DOHH2 (cell line): ENCODE results near the gene ZFR.
"Not testable (repeated sequence)": the region's sequence is repeated elsewhere in the genome, so short reads cannot be mapped to it uniquely, and the experiment has no call there.

Experiments
- H3F3A ChIP-seq: fragments of 200-600 bp; sonication (generic), shearing (Covaris generic); 2 replicates; pipeline ENCODE4 v1.6.0; 2016; ENCODE audit warnings: antibody characterized with exemption, mild to moderate bottlenecking; ENCODE audit not compliant: control insufficient read depth, insufficient read depth
- H3K27ac ChIP-seq: fragments of 200-600 bp; sonication (generic); 2 replicates; pipeline ENCODE4 v1.5.1; 2014; ENCODE audit warnings: low read depth, mild to moderate bottlenecking, low read length, moderate library complexity
- H3K27me3 ChIP-seq: fragments of 200-600 bp; sonication (generic); 2 replicates; pipeline ENCODE4 v1.6.1; 2014; ENCODE audit warnings: mild to moderate bottlenecking, low read length, mixed read lengths; ENCODE audit not compliant: control insufficient read depth
- H3K36me3 ChIP-seq: fragments of 200-600 bp; sonication (generic); 2 replicates; pipeline ENCODE4 v1.6.1; 2014; ENCODE audit warnings: mild to moderate bottlenecking, low read length, moderate library complexity, mixed read lengths; ENCODE audit not compliant: control insufficient read depth
- H3K4me1 ChIP-seq: fragments of 200-600 bp; sonication (generic); 2 replicates; pipeline ENCODE4 v1.6.1; 2014; ENCODE audit warnings: mild to moderate bottlenecking, low read length, mixed read lengths; ENCODE audit not compliant: control insufficient read depth
- H3K4me2 ChIP-seq: fragments of 200-600 bp; sonication (generic); 2 replicates; pipeline ENCODE4 v1.6.0; 2014; ENCODE audit warnings: mild to moderate bottlenecking, low read length, moderate library complexity
- H3K4me3 ChIP-seq: fragments of 200-600 bp; sonication (generic); 2 replicates; pipeline ENCODE4 v1.5.1; 2014; ENCODE audit warnings: mild to moderate bottlenecking, low read length, mixed read lengths
- H3K79me2 ChIP-seq: fragments of 200-600 bp; sonication (generic); 2 replicates; pipeline ENCODE4 v1.6.1; 2014; ENCODE audit warnings: mild to moderate bottlenecking, low read length, mixed read lengths; ENCODE audit not compliant: control insufficient read depth
- H3K9me2 ChIP-seq: fragments of 200-600 bp; sonication (generic); replicated peaks from 2 replicates; pipeline ENCODE4 v1.6.1; 2014; ENCODE audit warnings: mild to moderate bottlenecking, low read length, mixed read lengths; ENCODE audit not compliant: control insufficient read depth
- H3K9me3 ChIP-seq: fragments of 200-600 bp; sonication (generic); 2 replicates; pipeline ENCODE4 v1.6.1; 2014; ENCODE audit warnings: antibody characterized with exemption, low read length, mixed read lengths; ENCODE audit not compliant: control insufficient read depth, insufficient read depth
- H4K20me1 ChIP-seq: fragments of 200-600 bp; sonication (generic); 2 replicates; pipeline ENCODE4 v1.6.0; 2014; ENCODE audit warnings: low read depth, mild to moderate bottlenecking, antibody characterized with exemption, low read length, moderate library complexity; ENCODE audit not compliant: control insufficient read depth, insufficient read depth
- EZH2phosphoT487 ChIP-seq: fragments of 200-600 bp; sonication (generic); IDR thresholded peaks from 2 replicates; pipeline ENCODE4 v1.6.1; 2017; ENCODE audit warnings: borderline replicate concordance, mild to moderate bottlenecking, antibody characterized with exemption, low read length, moderate library complexity, mixed read lengths
- TF ChIP-seq, protein P1 (sequence below): fragments of 200-600 bp; sonication (generic); IDR thresholded peaks from one replicate; pipeline ENCODE4 v1.5.1; 2014; ENCODE audit warnings: antibody characterized with exemption, mild to moderate bottlenecking, low read depth, low read length; ENCODE audit not compliant: poor library complexity, severe bottlenecking

Gene ZFR

DNA sequence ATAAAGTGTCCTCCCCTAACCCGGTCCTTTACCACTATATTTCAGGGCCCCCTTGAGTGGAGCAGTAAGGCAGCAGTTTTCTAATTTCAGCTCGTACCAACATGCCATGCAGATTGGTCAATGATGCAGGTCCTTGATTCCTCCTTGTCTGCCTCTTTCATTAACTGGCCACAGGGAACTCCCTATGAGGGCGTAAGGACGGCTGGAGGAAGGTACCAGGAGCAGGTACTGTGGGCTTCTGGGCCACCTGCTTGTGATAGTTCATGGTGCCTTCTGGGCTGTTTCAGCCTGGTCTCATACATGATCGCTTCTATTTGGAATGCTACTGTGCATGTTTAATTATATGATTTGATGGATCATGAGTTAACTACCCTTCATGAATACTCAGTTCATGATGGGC, 9.4 kb upstream of the ZFR start:
- Histone ChIP-seq H3F3A (no peaks in the 10 kb centered on the region), H3K27me3 (peaks cover 21% of the 10 kb centered on the region), H3K27ac (no peak overlapping the region), H3K4me2 (no peak overlapping the region), H3K36me3 (no peaks in the 10 kb centered on the region), H3K4me3 (no peak overlapping the region), H3K9me2 (no peaks in the 10 kb centered on the region), H3K79me2 (no peaks in the 10 kb centered on the region), H4K20me1 (no peaks in the 10 kb centered on the region), H3K9me3 (no peaks in the 10 kb centered on the region), H3K4me1 (no peaks in the 10 kb centered on the region)
- TF ChIP-seq, protein P1, sequence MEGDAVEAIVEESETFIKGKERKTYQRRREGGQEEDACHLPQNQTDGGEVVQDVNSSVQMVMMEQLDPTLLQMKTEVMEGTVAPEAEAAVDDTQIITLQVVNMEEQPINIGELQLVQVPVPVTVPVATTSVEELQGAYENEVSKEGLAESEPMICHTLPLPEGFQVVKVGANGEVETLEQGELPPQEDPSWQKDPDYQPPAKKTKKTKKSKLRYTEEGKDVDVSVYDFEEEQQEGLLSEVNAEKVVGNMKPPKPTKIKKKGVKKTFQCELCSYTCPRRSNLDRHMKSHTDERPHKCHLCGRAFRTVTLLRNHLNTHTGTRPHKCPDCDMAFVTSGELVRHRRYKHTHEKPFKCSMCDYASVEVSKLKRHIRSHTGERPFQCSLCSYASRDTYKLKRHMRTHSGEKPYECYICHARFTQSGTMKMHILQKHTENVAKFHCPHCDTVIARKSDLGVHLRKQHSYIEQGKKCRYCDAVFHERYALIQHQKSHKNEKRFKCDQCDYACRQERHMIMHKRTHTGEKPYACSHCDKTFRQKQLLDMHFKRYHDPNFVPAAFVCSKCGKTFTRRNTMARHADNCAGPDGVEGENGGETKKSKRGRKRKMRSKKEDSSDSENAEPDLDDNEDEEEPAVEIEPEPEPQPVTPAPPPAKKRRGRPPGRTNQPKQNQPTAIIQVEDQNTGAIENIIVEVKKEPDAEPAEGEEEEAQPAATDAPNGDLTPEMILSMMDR: no peak
- TF ChIP-seq EZH2phosphoT487: no peak

DNA sequence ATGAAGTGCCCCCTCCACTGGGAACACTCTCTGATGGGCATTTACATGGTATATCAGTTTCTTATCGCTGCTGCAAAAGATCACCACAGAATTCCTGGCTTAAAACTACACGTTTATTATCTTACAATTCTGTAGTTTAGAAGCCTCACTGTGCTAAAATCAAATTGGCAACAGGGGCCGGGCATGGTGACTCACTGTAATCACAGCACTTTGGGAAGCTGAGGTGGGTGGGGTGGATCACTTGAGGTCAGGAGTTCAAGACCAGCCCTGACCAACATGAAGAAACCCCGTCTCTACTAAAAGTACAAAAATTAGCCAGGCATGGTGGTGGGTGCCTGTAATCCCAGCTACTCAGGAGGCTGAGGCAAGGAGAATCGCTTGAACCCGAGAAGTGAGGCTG, 7.8 kb upstream of the ZFR start:
- peaks cover 20% of the 10 kb centered on the region for H3K27me3 ChIP-seq
- not testable (repeated sequence) for H4K20me1 ChIP-seq

DNA sequence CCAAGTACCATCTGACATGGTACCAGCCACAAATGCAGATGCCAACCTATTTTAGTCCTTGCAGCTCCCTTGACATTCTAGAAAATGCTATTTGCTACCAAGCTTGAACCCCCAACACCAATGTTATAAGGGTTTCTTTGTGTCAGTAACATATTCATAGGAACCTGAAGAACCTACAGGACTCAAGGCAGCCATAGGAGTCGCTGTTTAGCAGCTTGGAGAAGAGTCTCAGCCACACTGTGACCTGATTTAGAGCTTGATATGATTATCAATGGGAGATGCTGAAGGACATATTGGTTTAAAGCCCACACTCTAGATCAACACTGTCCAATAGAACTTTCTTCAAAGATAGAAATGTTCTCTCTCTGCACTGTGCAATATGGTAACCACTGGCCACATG, 6.4 kb upstream of the ZFR start:
- no peak for TF ChIP-seq EZH2phosphoT487
- TF ChIP-seq, protein P1: peak; percentile 48
- no peak overlapping the region for H3K27ac ChIP-seq
- no peaks in the 10 kb centered on the region for H3K9me3 ChIP-seq
- H3K79me2 ChIP-seq: no peaks in the 10 kb centered on the region
- peaks cover 15% of the 10 kb centered on the region for H3K27me3 ChIP-seq
- H3K9me2 ChIP-seq: no peaks in the 10 kb centered on the region
- no peak overlapping the region for H3K4me2 ChIP-seq
- H3F3A ChIP-seq: no peaks in the 10 kb centered on the region
- no peaks in the 10 kb centered on the region for H3K36me3 ChIP-seq
- H3K4me1 ChIP-seq: peaks cover 9% of the 10 kb centered on the region
- no peaks in the 10 kb centered on the region for H4K20me1 ChIP-seq
- no peak overlapping the region for H3K4me3 ChIP-seq

More for the DNA sequence above, 7.8 kb upstream of the ZFR start:
- not testable (repeated sequence) for H3K9me2 ChIP-seq, H3K4me1 ChIP-seq, H3F3A ChIP-seq, H3K27ac ChIP-seq, H3K36me3 ChIP-seq, H3K4me3 ChIP-seq, H3K9me3 ChIP-seq, H3K4me2 ChIP-seq, H3K79me2 ChIP-seq

DNA sequence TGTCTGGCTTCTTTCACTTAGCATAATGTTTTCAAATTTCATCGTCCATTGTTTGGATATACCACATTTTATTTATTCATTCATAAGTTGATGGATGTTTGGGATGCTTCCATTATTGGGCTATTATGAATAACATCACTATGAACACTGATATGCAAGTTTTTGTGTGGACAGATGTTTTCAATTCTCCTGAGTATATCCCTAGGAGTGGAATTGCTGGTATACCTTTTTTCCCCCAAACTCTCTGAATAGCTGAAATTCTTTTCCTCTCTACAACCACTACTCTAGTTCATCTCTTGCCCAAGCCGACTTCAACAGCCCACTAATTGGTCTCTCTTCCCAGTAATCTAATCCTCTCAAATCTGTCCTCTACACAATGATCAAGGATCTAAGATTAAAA, 4.7 kb upstream of the ZFR start:
- no peaks in the 10 kb centered on the region for H3K9me2 ChIP-seq
- no peak for TF ChIP-seq EZH2phosphoT487
- TF ChIP-seq, protein P1: no peak
- no peaks in the 10 kb centered on the region for H3K36me3 ChIP-seq
- H3K27ac ChIP-seq: no peak overlapping the region
- H3F3A ChIP-seq: no peaks in the 10 kb centered on the region
- no peaks in the 10 kb centered on the region for H4K20me1 ChIP-seq
- no peak overlapping the region for H3K4me2 ChIP-seq
- peaks cover 2% of the 10 kb centered on the region for H3K79me2 ChIP-seq
- no peaks in the 10 kb centered on the region for H3K9me3 ChIP-seq
- H3K4me1 ChIP-seq: peaks cover 18% of the 10 kb centered on the region
- no peak overlapping the region for H3K4me3 ChIP-seq
- peaks cover 11% of the 10 kb centered on the region for H3K27me3 ChIP-seq
